Fibroblast of lung (primary cell): ENCODE measurements around the gene RGS7.

Experiments used
- CTCF ChIP-seq, 2 donors: IDR thresholded peaks in 1 of 2; conservative IDR thresholded peaks in 1 of 2; 1 replicate in 1 of 2; 2 replicates in 1 of 2; pipeline ENCODE4 v1.5.1; 2011 to 2012; ENCODE audit warnings: low read length in 2 of 2, control low read depth in 1 of 2, inconsistent platforms in 1 of 2, low read depth in 1 of 2, mild to moderate bottlenecking in 1 of 2
- EZH2 ChIP-seq: IDR thresholded peaks from 2 replicates; pipeline ENCODE4 v1.5.1; 2012; ENCODE audit warnings: low read length, control low read depth, mild to moderate bottlenecking; ENCODE audit errors: missing control alignments

- TF ChIP-seq CTCF (conservative IDR thresholded peaks at IDR 0.05 in 1 of 2, IDR thresholded peaks at IDR 0.05 in 1 of 2; ENCODE audit: low read depth in 1 of 2, low read length in 2 of 2) (no peak), EZH2 (no peak)
Measured at GRCh38 chr1:240747907-240748306, 609.1 kb downstream of the RGS7 start.
